M059J (cell line): Measurements from ENCODE around the gene CLPTM1. TPM values are rescaled to one million over a fixed set of nuclear protein-coding genes. Genes with fewer than 3 reads are reported as not detected.
A peak's percentile ranks its signal among the peaks of the same experiment; 100 is the strongest.
"Not testable (repeated sequence)": the region's sequence is repeated elsewhere in the genome, so short reads cannot be mapped to it uniquely, and the experiment has no call there.

Source experiments
- DNase-seq: peaks from one replicate; pipeline ENCODE4 v3.0.0-alpha.2; 2012; ENCODE audit warnings: low read depth
- total RNA-seq: library from RNA; depleted of rRNA; stranded (reverse); fragments of >200 nt; shearing (Covaris generic); gene quantifications from 2 replicates; pipeline ENCODE4 v1.2.3, GENCODE V29; 2014

Gene CLPTM1
- total RNA-seq, 1 experiment from 2014 or later = 70.6 TPM

DNA sequence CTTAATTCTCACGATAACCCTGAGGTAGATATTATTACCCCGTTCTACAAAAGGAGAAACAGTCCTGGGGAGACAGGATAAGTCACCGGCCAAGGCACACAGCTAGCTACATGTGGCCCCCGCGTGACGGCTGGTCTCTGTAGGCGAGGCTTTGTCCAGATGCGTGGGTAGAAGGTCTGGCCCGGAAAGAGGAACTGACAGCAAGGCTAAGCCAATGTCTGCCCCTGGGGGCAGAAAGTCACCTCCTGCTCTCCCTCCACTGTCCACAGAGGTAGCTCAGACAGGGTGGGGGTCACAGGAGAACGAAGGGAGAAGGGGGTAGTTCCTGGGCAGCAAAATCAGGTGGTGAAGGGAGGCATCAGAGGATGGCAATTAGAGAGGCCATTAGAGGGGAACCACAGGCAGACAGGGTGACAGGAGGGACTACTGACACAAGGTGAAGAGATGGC is 11.4 kb upstream of the CLPTM1 start:
- DNase-seq = no peak

- no peak for DNase-seq
Measured at GRCh38 chr19:44947041-44947581, 8.1 kb upstream of the CLPTM1 start.

DNA sequence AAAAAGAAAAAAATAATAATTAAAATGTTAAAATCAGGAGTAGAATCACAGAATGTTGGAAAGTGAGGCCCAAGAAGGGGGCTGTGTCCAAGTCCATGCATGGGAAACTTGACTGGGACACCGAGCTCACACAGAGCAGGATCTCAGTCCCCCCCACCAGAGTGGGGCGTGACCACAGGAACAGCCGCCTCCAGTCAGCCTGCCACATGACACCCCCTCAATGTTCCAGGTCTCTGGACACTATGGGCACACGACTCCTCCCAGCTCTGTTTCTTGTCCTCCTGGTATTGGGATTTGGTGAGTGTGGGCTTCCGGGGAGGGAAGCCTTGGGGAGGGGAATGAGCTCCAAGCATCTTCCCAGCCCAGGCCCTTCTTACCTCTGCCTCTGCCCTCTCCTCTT is 6.9 kb upstream of the CLPTM1 start:
- DNase-seq = no peak

GRCh38 chr19:44948763-44949374 is 6.3 kb upstream of the CLPTM1 start:
- DNase-seq = no peak

DNA sequence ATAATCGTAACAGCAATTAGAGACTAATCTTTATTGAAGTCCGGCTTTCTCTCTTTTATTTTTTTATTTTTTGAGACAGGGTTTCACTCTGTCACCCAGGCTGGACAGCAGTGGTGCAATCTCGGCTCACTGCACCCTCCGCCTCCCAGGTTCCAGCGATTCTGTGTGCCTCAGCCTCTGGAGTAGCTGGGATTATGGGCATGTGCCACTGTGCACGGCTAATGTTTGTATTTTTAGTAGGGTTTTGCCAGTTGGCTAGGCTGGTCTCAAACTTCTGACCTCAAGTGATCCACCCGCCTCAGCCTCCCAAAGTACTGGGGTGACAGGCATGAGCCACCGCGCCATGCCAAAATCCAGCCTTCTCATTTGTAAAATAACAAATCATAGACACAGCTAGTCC is 5.6 kb upstream of the CLPTM1 start:
- DNase-seq = no peak

DNA sequence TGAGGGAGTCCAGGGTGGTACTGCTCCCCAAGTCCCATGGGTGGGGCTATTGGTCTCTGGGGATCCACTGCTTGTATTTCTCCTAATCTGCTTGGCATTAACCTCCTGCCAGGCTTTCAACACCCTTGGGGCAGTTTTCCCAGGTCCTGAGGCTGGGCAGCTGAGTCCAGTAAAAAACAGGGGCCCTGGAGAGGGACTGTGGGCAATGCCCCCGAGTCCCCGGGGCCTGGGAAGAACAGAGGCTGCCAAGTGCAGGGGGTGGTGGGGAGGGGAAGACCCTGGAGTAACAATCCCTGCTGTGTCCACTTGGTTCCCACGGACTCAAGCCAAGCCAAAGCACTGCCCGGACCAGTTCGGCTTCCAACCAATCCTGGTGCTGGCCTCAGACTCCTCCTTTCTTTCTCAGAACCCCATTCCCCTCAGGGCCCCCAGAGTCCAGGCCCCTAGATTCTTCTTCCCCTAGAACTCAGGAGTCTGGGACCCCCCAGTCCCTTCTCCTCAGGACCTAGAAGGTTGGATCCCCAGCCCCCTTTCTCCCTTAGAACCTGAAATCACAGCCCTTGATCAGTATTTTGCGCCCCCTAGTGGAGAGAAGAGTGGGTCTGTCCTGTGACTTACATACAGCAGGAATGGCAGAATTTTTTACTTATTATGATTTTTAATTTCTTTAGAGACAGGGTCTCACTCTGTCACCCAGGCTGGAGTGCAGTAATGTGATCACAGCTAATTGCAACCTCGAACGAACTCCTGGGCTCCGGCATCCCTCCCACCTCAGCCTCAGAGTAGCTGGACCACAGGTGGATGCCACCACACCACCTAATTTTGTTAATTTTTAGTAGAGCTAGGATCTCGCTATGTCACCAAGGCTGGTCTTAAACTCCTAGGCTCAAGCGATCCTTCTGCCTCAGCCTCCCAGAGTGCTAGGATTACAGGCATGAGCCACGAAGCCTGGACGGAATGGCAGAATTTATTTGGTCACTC is 3.7 kb upstream of the CLPTM1 start:
- DNase-seq = peak; percentile 76

DNA sequence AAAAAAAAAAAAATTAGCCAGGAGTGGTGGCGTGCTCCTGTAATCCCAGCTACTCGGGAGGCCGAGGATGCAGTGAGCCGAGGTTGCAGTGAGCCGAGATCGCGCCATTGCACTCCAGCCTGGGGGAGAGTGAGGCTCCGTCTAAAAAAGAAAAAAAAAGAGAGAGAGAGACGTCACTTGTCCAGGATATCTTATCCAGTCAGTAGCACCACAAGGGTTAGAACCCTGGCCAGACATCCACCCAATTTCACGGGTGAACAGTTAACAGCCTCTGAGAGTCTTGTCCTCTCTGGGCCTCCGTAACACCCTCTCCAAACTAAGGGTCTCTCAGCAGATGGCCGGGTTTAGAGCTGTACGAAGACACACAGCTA is 917 bp upstream of the CLPTM1 start:
- DNase-seq = no peak

DNA sequence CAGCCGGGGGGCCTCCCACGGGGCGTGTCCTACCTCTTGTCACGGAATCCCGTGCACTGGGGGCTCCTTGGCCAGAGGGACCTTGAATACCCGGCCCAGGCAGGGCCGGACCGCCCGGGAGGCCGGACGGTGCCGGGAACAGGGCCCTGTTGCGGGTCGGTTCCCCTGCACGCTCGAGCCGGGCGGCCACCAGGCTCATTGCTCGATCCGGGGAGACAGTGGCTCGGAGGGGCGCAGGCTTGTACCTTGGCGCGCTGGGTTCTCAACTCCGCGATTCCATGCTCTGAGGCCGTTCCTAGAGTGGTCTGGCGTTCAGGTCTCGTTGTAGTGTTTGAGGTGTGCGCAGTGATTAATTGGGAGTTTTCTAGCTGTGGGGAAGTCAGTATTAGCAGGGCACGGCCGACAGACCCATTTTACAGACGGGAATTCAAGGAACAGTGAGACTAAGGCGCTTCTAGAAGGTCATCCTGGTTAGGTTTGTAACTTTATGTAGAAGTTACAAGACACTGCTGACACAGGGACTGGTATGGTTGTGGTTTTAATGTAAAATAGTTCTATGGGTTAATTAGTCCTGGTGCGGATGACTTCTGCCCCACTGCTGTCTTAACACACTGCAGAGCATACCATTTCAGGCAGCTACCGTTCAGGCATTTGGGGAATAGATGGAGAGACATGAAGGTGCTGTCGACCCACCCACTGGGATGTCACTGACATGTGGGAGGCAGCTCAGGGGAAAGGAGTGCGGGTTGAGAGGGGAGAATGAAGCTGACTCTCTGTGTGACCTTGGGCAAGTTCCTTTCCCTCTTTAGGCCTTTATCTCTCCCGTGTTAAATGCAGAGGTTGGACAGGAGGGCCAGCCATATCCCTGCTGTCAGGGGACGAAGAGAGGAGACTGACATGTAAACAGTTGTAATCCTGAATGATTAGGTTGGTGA is 592 bp downstream of the CLPTM1 start:
- no peak for DNase-seq

- no peak for DNase-seq
Measured at GRCh38 chr19:44957526-44957925, 2.3 kb downstream of the CLPTM1 start.

DNA sequence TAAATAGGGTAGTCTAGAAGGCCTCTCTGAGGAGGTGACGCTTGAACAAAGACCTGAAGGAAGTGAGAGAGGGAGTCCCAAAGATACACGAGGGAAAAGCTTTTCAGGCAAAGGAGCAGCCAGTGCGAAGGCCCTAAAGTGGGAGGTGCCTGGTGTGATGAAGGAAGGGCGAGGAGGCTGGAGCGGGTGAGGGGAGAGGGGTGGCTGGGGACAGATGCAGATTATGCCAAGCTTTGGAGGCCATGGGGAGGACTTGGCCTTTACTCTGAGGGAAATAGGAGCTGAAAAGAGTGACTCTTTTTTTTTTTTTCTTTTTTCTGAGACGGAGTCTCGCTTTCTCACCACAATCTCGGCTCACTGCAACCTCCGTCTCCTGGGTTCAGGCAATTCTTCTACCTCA is 2.9 kb downstream of the CLPTM1 start:
- DNase-seq = no peak

GRCh38 chr19:44959691-44960090 is 4.5 kb downstream of the CLPTM1 start:
- no peak for DNase-seq

DNA sequence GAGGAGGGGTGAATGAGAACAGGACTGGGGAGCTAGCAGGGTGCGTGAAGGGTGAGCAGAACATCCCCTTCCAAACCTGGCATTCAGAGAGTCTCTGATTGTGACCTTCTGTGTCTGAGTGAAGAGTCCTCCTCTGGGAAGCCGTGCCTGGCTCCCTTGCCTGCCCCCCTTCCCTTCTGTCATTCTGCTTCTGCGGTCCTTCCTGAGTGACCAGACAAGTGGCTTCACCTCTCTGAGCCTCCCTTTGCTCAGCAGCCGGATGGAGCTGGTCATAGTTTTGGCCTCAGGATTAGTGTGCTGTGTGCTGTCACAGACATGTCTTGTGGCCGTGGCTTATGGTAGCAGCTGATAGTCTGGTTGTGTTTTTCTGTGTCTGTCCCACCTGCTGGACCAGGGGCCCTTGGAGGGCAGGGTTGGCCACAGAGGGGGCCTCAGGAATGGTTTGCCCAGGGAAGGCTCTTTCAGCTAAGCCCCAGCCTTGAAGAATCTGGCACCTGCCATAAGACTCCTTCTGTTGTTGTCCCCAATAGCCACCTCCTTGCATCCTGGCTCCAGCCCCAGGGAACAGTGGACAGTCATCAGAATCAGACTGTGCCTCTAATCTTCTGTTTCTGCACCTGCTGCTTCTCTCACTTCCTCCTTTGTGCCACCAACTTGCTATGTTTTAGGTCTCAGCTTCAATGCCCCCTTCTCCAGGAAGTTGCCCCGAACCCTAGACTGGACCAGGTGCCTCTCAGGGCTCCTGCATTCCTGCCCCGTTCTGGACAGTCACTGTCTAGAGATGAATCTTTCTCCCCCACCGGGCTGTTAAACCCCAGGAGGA is 5.9 kb downstream of the CLPTM1 start:
- DNase-seq = no peak

- no peak for DNase-seq
Measured at GRCh38 chr19:44961821-44962220, 6.6 kb downstream of the CLPTM1 start.

DNA sequence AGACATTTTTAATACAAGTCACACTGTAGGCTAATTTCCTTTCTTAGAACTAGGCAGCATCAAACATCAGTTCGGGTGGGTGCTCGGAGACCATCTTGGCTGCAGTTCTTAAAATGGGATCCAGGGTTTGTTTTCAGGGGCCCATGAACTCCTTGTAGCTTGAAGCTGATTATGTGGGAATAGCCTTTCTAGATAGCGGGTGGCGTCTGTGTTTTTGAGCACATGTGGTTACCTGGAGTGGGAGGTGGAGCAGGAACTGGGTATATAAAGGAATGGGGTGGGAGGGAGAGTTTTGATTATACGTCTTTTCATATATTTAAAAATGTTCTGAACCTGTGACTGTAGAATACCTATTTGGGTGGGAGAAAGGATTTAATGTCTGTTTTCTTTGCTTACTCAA is 12.9 kb downstream of the CLPTM1 start:
- no peak for DNase-seq

GRCh38 chr19:44968670-44969069 is 13.5 kb downstream of the CLPTM1 start:
- no peak for DNase-seq

GRCh38 chr19:44969437-44969836 is 14.3 kb downstream of the CLPTM1 start:
- no peak for DNase-seq

DNA sequence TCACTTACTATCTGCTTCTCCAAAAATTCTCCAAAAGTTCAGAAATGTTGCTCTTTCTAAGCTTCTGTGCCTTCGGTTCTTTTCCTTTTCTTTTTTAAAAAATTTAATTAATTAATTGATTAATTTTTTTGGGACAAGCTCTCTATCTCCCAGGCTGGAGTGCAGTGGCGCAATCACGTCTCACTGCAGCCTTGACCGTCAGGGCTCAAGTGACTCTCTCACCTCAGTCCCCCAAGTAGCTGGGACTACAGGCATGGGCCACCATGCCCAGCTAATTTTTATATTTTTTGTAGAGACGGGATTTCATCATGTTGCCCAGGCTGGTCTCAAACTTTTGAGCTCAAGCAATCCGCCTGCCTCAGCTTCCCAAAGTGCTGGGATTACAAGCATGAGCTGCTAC is 16.3 kb downstream of the CLPTM1 start:
- not testable (repeated sequence) for DNase-seq

- DNase-seq = peak; percentile 16
Measured at GRCh38 chr19:44972802-44973201, 17.6 kb downstream of the CLPTM1 start.

- no peak for DNase-seq
Measured at GRCh38 chr19:44973982-44974735, 19.0 kb downstream of the CLPTM1 start.

GRCh38 chr19:44974857-44975256 is 19.7 kb downstream of the CLPTM1 start:
- DNase-seq = no peak
